ENCODE results near the gene TM9SF4.

Gene TM9SF4

GRCh38 chr20:32129863-32130262, 20.3 kb downstream of the TM9SF4 start:
- no peak for DNase-seq (ENCODE audit: low spot score)

- DNase-seq (ENCODE audit: low spot score) = no peak
Measured at GRCh38 chr20:32130352-32130751, 20.8 kb downstream of the TM9SF4 start.

- DNase-seq (ENCODE audit: low spot score) = no peak
Measured at GRCh38 chr20:32130965-32131364, 21.5 kb downstream of the TM9SF4 start.

GRCh38 chr20:32132911-32133549, 23.5 kb downstream of the TM9SF4 start:
- no peak for DNase-seq (ENCODE audit: low spot score)

GRCh38 chr20:32134026-32134425, 24.5 kb downstream of the TM9SF4 start:
- no peak for DNase-seq (ENCODE audit: low spot score)

GRCh38 chr20:32135983-32136515, 26.5 kb downstream of the TM9SF4 start:
- DNase-seq (ENCODE audit: low spot score) = no peak

- no peak for DNase-seq (ENCODE audit: low spot score)
Measured at GRCh38 chr20:32138921-32139320, 29.4 kb downstream of the TM9SF4 start.

GRCh38 chr20:32139947-32140346, 30.4 kb downstream of the TM9SF4 start:
- no peak for DNase-seq (ENCODE audit: low spot score)

GRCh38 chr20:32140603-32141002, 31.1 kb downstream of the TM9SF4 start:
- DNase-seq (ENCODE audit: low spot score) = no peak

- DNase-seq (ENCODE audit: low spot score) = no peak
Measured at GRCh38 chr20:32141465-32141980, 32.0 kb downstream of the TM9SF4 start.

GRCh38 chr20:32142088-32142487, 32.6 kb downstream of the TM9SF4 start:
- no peak for DNase-seq (ENCODE audit: low spot score)

- no peak for DNase-seq (ENCODE audit: low spot score)
Measured at GRCh38 chr20:32142991-32143390, 33.5 kb downstream of the TM9SF4 start.

- no peak for DNase-seq (ENCODE audit: low spot score)
Measured at GRCh38 chr20:32144898-32145662, 35.6 kb downstream of the TM9SF4 start.

GRCh38 chr20:32149566-32150170, 40.2 kb downstream of the TM9SF4 start:
- no peak for DNase-seq (ENCODE audit: low spot score)

- DNase-seq (ENCODE audit: low spot score) = no peak
Measured at GRCh38 chr20:32150291-32150848, 40.9 kb downstream of the TM9SF4 start.

- no peak for DNase-seq (ENCODE audit: low spot score)
Measured at GRCh38 chr20:32152421-32153155, 43.1 kb downstream of the TM9SF4 start.

GRCh38 chr20:32153156-32153665, 43.7 kb downstream of the TM9SF4 start:
- DNase-seq (ENCODE audit: low spot score) = no peak

- DNase-seq (ENCODE audit: low spot score) = no peak
Measured at GRCh38 chr20:32153771-32154170, 44.3 kb downstream of the TM9SF4 start.

GRCh38 chr20:32155017-32155981, 45.8 kb downstream of the TM9SF4 start:
- DNase-seq (ENCODE audit: low spot score) = no peak

- DNase-seq (ENCODE audit: low spot score) = no peak
Measured at GRCh38 chr20:32157611-32158010, 48.1 kb downstream of the TM9SF4 start.

All from COLO829 (cell line).